Measurements from ENCODE around the gene MMP17.
A peak's percentile ranks its signal among the peaks of the same experiment; 100 is the strongest.
"Not testable (repeated sequence)": the region's sequence is repeated elsewhere in the genome, so short reads cannot be mapped to it uniquely, and the experiment has no call there.

Gene MMP17

DNA sequence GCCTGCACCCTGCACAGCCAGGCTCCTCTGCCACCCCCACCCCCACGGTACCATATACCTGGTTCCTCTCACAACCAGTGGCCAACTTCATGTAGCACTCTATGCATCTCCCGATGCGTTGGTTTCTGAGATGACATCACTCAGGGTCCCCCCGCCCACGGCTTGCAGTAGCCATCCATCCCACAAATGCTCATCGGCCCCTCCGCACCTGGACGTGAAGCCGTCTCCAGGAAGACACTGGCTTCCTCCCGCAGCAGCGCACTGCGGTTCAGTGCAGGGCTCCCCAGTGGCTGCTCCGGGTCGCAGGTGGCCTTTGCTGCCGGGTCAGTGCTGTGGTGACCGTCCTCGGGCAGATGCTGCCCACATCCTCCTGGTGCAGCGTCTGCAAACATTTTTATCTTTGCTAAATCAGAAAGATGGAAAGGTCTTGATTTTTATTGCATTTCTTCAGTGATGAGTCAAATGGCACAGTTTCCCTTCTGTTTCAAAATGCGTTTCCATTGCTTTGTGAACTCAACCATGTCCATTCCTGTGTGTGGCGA lies 27.5 kb upstream of the MMP17 start:
- DNase-seq (no peak), ATAC-seq (no peak)

DNA sequence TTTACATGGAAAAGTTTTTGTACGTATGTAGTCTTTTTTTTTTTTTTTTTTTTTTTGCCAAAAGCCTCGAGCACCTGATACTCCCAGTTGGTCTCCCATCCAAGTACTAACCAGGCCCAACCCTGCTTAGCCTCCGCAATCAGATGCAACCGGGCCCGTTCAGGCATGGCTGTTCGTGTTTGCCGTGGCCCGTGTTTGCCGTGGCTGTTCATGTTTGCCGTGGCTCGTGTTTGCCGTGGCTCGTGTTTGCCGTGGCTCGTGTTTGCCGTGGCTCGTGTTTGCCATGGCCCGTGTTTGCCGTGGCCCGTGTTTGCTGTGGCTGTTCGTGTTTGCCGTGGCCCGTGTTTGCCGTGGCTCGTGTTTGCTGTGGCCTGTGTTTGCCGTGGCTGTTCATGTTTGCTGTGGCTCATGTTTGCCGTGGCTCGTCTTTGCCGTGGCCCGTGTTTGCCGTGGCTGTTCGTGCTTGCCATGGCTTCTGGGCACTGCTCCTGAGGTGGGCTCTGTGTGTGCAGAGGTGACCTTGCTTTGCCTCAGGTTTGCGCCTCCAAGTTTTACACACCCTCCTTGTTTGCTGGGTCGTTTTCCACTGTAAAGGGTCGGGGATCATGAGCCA lies 26.8 kb upstream of the MMP17 start:
- DNase-seq (no peak), ATAC-seq (no peak)

DNA sequence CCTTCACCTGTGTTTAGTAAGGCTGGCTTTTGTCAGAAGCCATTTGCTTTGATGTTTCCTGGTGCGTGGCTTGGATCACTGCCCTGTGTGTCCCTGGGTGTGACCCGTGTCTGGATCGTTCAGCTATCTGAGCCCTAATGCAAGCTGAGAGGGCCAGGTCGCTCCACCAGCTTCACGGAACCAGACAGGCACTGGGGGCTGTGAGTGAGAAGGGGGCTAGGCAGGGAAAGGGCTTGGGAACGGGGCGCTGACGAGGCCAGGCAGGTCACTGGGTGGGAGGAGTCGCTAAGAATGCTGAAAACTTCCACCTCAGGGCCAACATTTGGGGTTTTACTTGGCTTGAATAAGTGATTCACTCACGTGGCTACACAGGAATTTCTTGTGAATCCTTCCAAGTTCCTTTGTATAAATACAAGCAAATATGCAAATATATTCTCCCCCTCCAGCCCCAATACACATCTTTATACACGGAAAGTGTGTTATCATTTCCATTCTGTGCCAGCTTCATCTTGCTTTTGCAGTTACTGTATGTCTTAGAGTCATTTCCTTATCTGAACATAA lies 24.2 kb upstream of the MMP17 start:
- ATAC-seq, result no peak
- DNase-seq, result no peak

DNA sequence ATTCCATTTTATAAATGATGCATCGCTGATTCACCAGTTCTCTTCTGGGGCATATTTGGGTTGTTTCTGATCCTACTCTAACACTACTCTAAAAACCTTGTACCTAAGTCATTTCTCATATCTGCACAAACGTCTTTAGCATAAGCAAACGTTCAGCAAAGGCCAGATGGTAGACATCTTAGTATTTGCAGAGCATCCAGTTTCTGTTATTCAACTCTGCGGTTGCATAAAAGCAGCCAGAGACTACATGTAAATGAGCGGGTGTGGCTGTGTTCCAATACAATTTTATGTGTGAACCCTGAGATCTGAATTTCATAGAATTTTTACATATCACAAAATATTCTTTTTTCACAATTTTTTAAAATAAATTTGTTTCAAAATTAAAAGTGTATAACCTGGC lies 22.8 kb upstream of the MMP17 start:
- DNase-seq, result no peak
- no peak for ATAC-seq

DNA sequence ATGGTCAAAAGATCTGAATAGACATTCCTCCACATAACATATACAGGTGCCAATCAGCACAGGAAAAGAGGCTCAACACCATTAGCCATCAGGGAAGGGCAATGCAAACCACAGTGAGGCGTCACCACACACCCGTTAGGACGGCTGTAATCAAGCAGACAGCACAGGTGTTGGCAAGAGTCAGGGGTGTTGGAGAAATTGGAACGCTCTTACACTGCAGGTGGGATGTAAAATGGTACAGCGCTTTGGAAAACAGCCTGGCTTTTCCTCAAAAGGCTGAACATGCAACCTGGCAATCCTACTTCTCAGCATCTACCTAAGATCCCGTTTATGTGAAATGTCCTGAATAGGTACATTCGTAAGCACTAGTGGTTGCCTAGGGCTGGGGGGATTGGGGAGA lies 21.5 kb upstream of the MMP17 start:
- ATAC-seq (no peak), DNase-seq (no peak)

DNA sequence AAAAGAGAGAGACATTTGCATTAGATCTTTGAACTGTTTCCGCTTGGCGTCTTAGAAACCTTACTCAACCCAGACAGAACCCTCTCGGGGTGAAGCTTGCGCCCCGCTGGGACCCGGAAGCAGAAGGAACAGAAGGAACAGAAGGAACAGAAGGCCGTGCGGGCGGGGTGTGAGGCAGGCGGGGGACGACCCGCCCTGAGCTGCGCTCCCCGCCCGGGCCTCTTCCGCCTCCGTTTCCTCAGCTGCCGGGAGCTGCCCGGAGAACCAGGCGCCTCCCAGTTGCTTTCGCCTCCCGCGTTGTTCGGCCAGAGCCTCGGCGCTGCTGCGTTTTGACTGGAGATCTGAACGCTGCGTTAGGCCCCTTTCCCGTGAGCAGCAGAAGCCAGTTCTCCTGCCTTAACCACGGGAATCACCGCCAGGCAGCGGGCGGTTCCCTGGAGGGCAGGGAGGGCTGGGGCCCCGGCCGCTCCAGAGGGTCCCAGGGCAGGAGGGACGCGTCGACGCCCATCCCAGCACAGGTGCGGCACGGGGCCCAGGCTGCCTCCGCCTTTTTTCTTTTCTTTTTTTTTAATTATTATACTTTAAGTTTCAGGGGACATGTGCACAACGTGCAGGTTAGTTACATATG lies 19.3 kb upstream of the MMP17 start:
- peak; percentile 55 for ATAC-seq
- peak; percentile 32 for DNase-seq

DNA sequence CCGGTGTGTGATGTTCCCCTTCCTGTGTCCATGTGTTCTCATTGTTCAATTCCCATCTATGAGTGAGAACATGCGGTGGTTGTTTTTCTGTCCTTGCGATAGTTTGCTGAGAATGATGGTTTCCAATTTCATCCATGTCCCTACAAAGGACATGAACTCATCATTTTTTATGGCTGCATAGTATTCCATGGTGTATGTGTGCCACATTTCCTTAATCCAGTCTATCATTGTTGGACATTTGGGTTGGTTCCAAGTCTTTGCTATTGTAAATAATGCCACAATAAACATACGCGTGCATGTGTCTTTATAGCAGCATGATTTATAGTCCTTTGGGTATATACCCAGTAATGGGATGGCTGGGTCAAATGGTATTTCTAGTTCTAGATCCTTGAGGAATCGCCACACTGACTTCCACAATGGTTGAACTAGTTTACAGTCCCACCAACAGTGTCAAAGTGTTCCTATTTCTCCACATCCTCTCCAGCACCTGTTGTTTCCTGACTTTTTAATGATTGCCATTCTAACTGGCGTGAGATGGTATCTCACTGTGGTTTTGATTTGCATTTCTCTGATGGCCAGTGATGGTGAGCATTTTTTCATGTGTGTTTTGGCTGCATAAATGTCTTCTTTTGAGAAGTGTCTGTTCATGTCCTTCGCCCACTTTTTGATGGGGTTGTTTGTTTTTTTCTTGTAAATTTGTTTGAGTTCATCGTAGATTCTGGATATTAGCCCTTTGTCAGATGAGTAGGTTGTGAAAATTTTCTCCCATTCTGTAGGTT lies 18.5 kb upstream of the MMP17 start:
- ATAC-seq, DNase-seq: not testable (repeated sequence)

DNA sequence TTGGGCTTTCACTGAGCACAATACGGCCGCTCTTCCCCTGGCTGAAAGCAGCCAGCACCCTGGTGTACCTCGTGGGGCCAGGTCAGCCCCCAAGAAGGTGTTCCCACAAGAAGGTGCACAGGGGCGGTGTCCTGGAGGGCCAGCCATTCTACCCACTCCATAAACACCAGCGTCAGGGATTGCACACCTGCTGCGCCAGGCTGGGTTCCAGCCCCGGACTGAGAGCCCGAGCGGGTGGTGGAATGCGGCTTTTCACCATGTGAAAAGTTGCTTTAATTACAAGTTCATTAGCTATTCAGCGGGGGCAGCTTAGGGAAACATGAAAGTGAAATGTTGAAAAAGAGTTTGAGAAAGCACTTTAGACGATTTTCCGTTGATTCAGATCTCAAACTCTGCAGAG lies 17.5 kb upstream of the MMP17 start:
- ATAC-seq, result no peak

DNA sequence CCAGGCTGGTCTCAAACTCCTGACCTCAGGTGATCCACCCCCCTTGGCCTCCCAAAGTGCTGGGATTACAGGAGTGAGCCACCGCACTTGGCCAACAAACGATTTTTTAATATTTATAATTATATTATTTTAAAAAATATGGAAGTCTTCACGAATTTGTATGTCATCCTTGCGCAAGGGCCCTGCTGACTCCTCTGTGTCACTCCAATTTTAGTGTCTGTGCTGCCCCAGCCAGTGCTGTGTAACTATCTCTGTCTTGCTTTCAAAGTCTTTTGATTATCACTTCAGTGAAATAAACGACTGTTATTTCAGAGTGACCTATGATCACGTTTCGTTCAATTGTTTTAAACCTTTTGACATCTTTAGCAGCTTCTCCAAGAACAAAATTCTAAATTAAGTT lies 13.1 kb upstream of the MMP17 start:
- DNase-seq, result no peak

More for the DNA sequence above, 17.5 kb upstream of the MMP17 start:
- no peak for DNase-seq

DNA sequence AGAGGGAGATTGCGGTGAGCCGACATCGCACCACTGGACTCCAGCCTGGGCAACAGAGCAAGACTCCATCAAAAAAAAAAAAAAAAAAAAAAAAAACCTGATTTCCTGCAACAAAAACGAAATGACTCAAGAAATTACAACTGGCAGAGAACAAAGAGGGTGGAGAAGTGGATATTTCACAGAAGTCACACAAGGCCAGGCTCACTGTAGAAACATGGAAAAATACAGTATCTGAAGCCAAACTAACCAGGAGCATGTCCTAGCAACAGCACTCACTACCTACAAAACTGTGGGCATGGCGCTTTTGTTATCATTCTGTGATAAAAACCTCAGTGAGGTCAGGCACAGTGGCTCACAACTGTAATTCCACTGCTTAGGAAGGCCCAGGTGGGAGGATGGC lies 11.7 kb upstream of the MMP17 start:
- DNase-seq, result no peak
- no peak for ATAC-seq

More for the DNA sequence above, 13.1 kb upstream of the MMP17 start:
- no peak for ATAC-seq

DNA sequence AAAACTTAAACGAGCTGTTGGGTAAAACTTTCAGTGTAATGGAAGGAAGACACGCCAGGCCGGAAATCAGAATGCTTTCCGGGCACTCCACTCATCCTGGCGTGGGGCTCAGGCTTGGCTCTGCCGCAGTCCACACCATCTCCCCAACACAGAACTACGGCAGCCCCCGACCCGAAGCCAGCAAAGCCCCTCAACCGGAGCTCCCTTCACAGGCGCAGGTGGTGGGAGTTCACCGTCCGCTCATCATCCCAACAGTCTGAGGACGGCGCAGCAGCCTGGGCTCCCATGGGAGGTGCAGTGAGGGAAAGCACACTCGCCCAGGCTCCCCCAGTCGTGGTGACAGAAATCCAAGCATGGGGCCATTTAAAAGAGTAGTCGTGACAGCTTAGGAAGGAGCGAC lies 11.0 kb upstream of the MMP17 start:
- DNase-seq (no peak), ATAC-seq (no peak)

DNA sequence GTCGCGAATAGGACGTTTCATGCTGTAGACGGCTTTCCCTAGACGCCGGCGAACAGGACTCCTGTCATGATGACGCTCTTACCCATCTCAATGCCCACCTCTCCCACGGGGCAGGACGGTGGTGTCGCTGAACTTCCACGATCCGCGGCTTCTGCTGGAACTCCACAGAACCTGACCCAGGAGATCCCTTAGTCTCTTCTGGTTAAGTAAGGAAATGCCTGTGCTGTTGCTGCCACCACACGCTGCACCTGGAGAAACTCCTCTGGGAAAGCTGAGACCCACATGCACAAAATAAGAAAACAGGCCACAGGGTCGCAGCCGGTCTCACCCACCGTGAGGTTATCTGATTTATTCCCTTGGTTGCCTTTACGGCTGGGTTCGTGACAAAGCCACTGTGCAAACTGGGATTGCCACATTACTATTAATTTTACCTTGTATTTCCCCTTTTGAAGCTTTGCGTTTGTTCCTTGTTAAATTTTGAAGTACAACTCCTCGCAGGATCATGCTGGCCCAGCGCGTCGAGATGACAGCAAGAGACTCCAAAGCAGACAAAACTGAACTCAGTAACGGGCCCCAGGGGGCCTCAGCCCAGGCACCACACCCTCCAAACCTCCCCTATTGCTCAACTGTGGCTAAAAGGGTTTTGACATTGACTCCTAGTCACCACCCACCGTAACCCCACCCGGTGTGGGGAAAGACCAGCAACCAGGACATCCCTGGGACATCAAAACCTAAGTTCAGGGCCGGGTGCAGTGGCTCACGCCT lies 9.2 kb upstream of the MMP17 start:
- no peak for ATAC-seq
- no peak for DNase-seq

DNA sequence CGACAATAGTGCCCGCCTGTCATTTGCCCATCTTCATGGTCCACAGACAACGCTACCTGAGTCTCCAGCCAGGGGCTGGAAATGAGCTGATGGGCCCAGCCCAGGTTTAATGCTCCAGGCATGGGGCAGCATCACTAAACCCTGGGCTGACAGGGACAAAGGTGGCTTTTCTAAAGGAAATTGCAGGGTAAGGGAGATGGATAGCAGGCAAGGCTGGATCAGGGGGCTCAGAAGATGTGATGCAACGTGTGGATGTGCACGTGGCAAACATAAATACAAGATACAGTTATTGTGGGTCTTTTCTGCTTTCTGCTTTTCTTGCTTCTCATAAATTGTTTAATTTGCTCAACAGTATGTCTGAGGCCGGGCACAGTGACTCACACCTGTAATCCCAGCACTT lies 3.7 kb upstream of the MMP17 start:
- no peak for DNase-seq
- ATAC-seq, result no peak

DNA sequence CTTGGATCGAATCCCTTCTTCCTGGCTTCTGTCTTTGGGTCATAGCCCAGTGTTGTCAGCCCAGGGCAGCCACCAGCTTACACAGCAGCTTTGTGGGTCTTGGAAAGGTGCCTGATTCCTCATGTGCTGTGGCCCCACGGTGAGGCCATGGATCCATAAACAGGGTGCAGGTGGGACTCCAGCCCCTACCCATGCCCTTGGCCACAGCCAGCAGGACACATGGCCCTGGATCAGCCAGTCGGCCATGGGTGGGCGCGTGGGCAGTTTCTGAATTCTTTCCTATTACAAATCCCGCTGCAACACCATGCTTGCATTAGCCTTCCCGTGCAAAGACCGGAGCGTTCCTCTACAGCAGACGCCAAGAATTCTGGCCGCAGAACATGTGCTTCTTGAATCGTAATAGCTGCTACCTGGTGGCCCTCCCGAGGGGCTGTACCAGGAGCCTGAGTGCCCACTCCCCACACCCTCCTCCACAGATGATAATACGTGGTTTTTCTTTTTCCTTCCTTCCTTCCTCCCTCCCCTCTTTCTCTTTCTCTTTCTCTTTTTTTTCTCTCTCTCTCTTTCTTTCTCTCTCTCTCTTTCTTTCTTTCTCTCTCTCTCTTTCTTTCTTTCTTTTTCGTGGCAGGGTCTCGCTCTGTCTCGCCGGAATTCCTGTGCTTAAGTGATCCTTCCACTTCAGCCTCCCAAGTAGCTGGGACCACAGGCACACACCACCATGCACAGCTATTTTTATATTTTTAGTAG lies 2.9 kb upstream of the MMP17 start:
- DNase-seq (no peak), ATAC-seq (no peak)

DNA sequence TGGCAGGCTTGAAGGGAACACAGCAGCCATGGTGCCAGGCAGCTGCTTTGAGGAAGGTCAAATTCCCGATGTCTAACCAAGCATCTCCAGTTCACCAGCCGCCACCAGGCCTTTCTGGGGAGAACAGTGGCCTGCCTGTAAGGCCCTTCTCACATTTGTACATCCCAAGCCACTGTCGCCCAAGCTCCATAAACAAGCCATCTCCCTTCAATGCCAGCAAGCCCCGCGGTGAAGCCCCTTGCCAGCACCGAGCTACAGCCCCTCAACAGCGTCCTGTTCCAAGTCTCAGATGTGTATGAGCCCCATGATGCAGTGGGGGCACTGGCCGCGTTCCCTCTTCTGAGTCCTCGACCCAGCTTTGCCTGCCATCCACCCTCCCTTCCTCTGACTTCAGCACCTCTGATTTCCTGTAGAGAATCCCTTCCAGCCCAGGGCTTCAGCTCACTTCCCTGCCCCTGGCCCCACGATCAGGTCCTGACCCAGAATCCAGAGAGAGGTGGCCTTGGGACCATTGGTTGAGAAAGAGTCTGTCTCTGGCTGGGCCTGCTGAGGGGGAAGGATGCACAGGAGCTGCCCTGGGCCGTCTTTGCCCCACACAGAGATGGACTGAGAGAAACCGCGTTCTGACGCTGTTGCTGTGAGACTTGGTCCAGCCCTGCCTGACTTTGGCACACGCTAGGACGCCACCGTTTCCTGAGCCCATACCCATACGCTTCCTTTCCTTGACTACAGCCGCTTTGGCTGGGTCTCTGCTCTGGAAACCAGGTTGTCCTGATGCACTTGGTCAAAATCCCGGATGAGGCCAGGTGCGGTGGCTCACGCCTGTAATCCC lies 1.9 kb upstream of the MMP17 start:
- no peak for DNase-seq

DNA sequence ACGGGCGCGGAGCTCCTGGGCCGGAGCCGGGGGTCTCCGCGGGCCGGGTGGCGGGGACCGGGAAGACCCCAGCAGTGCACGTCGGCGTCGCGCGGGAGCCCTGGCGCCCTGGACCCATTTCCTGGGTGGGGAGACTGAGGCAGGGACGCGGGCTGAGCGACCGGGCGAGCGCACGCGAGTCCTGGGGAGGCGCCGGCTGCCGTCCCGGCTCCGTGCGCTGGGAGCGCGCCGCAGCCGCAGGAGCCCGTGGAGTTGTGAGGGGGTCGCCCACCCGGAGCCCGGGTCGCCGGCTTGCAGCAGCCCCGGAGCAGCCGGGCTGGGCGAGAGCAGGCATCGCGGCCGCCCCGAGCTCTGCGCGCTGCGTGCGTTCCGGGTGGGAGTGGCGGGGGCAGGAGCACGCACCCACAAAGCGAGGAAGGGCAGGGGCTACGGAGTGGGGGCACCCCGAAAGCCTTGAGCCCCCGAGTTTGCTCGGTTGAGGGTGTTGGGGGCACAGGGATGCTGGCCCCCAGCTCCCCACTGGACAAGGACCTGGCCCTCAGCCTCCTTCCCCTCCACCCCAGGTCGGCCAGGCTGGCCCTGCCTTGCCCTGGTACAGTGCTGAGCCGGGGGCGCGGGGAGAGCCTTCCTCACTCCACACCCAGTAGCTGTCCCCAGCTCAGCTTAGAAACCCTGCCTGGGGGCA lies 620 bp downstream of the MMP17 start:
- ATAC-seq (peak; percentile 29), DNase-seq (peak; percentile 28)

More for the DNA sequence above, 1.9 kb upstream of the MMP17 start:
- no peak for ATAC-seq

DNA sequence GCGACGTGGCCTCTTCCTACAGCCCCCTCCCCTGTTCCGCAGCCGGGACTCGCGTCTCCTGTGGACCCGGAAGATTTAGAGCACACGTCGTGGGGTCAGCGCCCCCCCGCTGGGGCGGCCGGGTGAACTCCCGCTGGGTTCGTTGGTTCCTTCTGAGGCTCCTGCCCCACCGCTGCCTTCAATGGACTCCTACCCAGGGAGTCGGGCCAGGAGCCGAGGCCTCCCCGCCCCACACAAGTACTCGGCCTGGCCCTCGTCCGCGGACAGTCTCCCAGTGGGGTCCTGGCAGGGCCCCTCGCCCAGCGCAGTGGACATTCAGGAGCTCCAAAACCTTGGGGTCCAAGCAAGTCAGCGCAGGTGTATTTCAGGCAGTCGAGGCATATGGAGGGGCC lies 1.2 kb downstream of the MMP17 start:
- ATAC-seq (no peak), DNase-seq (no peak)

DNA sequence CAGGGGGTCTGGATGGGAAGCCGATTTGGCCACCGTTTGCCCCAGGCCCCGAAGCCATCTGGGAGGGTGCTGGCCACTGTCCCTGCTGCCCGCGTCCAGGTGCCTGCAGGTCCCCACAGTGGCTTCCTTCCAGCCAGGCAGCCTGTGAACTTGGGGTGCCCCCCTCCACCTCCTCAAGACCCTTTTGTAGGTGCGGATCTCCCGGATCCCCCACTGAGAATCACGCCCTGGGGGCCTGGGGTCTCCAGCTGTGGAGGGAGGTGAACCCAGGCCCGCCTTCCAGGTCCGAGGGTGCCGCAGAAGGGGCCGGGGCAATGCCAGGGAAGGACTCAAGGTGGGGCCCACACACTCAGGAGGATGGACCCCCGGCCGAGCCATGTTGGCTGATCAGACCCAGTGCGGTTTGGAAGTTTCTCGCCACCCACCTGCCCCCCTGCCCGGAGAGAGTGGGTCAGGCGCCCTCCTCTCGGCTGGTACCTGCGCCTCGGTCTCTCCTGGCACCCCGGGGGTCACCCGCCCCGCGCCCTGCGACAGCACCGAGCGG lies 1.7 kb downstream of the MMP17 start:
- ATAC-seq, result no peak

DNA sequence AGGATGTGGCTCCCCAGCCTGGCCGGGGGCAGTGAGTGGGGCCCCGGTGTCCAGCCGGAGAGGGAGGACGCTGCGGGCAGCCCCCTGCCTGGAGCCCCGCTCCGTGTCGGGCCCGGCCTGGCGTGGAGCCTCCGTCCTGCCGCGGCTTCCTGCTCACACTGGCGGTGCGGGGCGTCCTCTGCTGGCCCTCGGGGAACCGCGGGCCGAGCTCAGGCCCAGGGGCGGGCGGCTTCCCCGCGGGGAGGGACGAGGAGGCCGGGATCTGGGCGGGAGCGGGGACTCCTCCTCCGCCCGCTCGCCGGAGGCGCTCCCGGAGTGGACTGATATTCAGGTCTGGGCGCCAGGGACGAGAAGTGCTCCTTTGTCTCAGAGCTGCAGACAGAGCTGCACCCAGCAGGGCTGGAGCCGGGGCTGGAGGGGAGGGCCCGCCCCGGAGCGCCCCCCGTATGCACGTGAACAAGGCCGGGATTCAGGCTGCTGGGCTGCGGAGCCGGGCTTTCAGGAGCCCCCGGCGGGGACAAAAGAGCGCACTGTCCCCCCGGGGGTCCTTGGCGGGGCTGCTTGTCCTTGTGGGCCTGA lies 2.2 kb downstream of the MMP17 start:
- DNase-seq (peak; percentile 46), ATAC-seq (peak; percentile 29)

More for the DNA sequence above, 1.7 kb downstream of the MMP17 start:
- no peak for DNase-seq

Data from stimulated activated naive CD8-positive, alpha-beta T cell treated with anti-CD3 and anti-CD28 coated beads, Interleukin-15, Interleukin-2, amounts not matched to agents 100 U/mL and 50 U/mL, for 24 hours (primary cell).